GM12874 (cell line): Measurements from ENCODE around the gene PRDM1.

ENCODE experiments used
- CTCF ChIP-seq: IDR thresholded peaks from 2 replicates; pipeline ENCODE4 v1.5.1; 2011; ENCODE audit warnings: low read depth, mild to moderate bottlenecking, control low read depth, low read length, moderate library complexity; ENCODE audit not compliant: insufficient read depth

Gene PRDM1

GRCh38 chr6:106072501-106073090 is 13.5 kb upstream of the PRDM1 start:
- TF ChIP-seq CTCF, result no peak

- no peak for TF ChIP-seq CTCF
These were observed 12.0 kb upstream of the PRDM1 start for GRCh38 chr6:106074146-106074545.

- TF ChIP-seq CTCF, result no peak
These were observed 10.0 kb upstream of the PRDM1 start for GRCh38 chr6:106076139-106076538.

GRCh38 chr6:106077170-106077569 is 9.0 kb upstream of the PRDM1 start:
- no peak for TF ChIP-seq CTCF

GRCh38 chr6:106077881-106078280 is 8.3 kb upstream of the PRDM1 start:
- no peak for TF ChIP-seq CTCF

GRCh38 chr6:106079961-106080762 is 6.0 kb upstream of the PRDM1 start:
- no peak for TF ChIP-seq CTCF

- TF ChIP-seq CTCF, result no peak
These were observed 5.4 kb upstream of the PRDM1 start for GRCh38 chr6:106080763-106081095.
